HepG2 (cell line): ENCODE measurements around the gene SYNE2. TPM values are rescaled to one million over a fixed set of nuclear protein-coding genes. Genes with fewer than 3 reads are reported as not detected.

ENCODE experiments used
- ATAC-seq: fragments of 200-7000 bp; cut with Tn5 transposase; 3 replicates; pipeline ENCODE4 v1.9.1; 2020; ENCODE audit warnings: mild to moderate bottlenecking, moderate library complexity
- BruUV-seq: library from RNA; stranded (reverse); fragments of 400-500 nt; replicated peaks from 2 replicates; lab custom pipeline; 2021; lab: Mats Ljungman, UMichigan
- CTCF ChIA-PET: fragments of 300-600 bp; formaldehyde crosslinking; extraction: SDS; loops from one replicate; lab custom pipeline; 2021; ENCODE audit warnings: low total read pairs, inconsistent platforms, low intra/inter-chr PET ratio; lab: Yijun Ruan, JAX
- POLR2A ChIA-PET: fragments of 350-600 bp; sonication (Branson Sonifier 250); formaldehyde crosslinking; loops from one replicate; lab custom pipeline; 2020; ENCODE audit warnings: antibody characterized with exemption, inconsistent platforms; lab: Yijun Ruan, JAX
- DNase-seq: peaks from one replicate; pipeline ENCODE4 v3.0.0-alpha.2; 2015; ENCODE audit warnings: low spot score
- FAIRE-seq: peaks from 3 replicates; lab custom pipeline; 2011; peaks lifted over from hg19 to GRCh38; lab: Jason Lieb, UNC
- H2AFZ ChIP-seq: one replicate; pipeline ENCODE4 v1.6.1; 2011; ENCODE audit warnings: low read length, inconsistent platforms
- H3K27ac ChIP-seq: fragments of 300-600 bp; 3 replicates; pipeline ENCODE4 v1.8.0; 2011; ENCODE audit warnings: mixed run types, mild to moderate bottlenecking, mixed read lengths, low read length, inconsistent platforms; ENCODE audit not compliant: insufficient read depth; ENCODE audit errors: extremely low read length
- H3K27me3 ChIP-seq, 2 experiments: fragments of 200-600 bp in 1 of 2; 2 replicates in 1 of 2; 3 replicates in 1 of 2; pipeline versions ENCODE4 v1.6.0 to v1.8.0; 2011; ENCODE audit warnings: low read length in 2 of 2, mild to moderate bottlenecking in 2 of 2, moderate library complexity in 2 of 2, inconsistent platforms in 1 of 2; ENCODE audit not compliant: insufficient read depth in 2 of 2, control insufficient read depth in 1 of 2
- H3K36me3 ChIP-seq, 2 experiments: fragments of 200-600 bp in 1 of 2; replicated peaks in 1 of 2; 2 replicates in 1 of 2; 3 replicates in 1 of 2; pipeline versions ENCODE4 v1.5.1 to v1.8.0; 2011; ENCODE audit warnings: low read length in 2 of 2, inconsistent platforms in 1 of 2; ENCODE audit not compliant: insufficient read depth in 2 of 2, control insufficient read depth in 1 of 2
- H3K4me1 ChIP-seq: 2 replicates; pipeline ENCODE4 v1.5.1; 2012; ENCODE audit warnings: low read length, inconsistent platforms; ENCODE audit not compliant: insufficient read depth
- H3K4me2 ChIP-seq: 2 replicates; pipeline ENCODE4 v1.6.0; 2011; ENCODE audit warnings: low read depth, low read length, inconsistent platforms
- H3K4me3 ChIP-seq, 3 experiments: fragments of 200-600 bp in 1 of 3; sonication (generic), shearing (Covaris generic) in 1 of 3; replicated peaks in 1 of 3; 2 replicates each; pipeline ENCODE4 v1.5.1; 2011 to 2016; ENCODE audit warnings: low read length in 3 of 3, inconsistent platforms in 2 of 3, low read depth in 2 of 3, mild to moderate bottlenecking in 2 of 3, control low read depth in 1 of 3, mixed read lengths in 1 of 3; ENCODE audit not compliant: insufficient read depth in 1 of 3
- H3K79me2 ChIP-seq: one replicate; pipeline ENCODE4 v1.6.1; 2011; ENCODE audit warnings: low read length, inconsistent platforms; ENCODE audit not compliant: insufficient read depth
- H3K9ac ChIP-seq: 2 replicates; pipeline ENCODE4 v1.6.0; 2011; ENCODE audit warnings: mild to moderate bottlenecking, low read depth, low read length, inconsistent platforms; ENCODE audit not compliant: insufficient read depth
- H3K9me3 ChIP-seq: 2 replicates; pipeline ENCODE4 v1.5.1; 2012; ENCODE audit warnings: mild to moderate bottlenecking, low read length
- H4K20me1 ChIP-seq: 2 replicates; pipeline ENCODE4 v1.6.0; 2011; ENCODE audit warnings: inconsistent platforms, mild to moderate bottlenecking, low read length, moderate library complexity; ENCODE audit not compliant: insufficient read depth
- ATF1 ChIP-seq: IDR thresholded peaks from 2 replicates; pipeline ENCODE4 v1.6.1; 2016; ENCODE audit warnings: mild to moderate bottlenecking, control low read depth
- ATF7 ChIP-seq, 2 experiments: fragments of 450-650 bp in 1 of 2; sonication (generic) in 1 of 2; formaldehyde crosslinking in 1 of 2; IDR thresholded peaks; 2 replicates each; pipeline versions ENCODE4 v1.4.0 to v1.6.1; 2016 to 2020; ENCODE audit warnings: antibody characterized with exemption in 1 of 2, mild to moderate bottlenecking in 1 of 2, missing genetic modification reagents in 1 of 2
- ZNF747 ChIP-seq: sonication (generic); formaldehyde crosslinking; IDR thresholded peaks from 2 replicates; pipeline ENCODE4 v1.8.1; 2023; ENCODE audit warnings: missing genetic modification reagents, mild to moderate bottlenecking, borderline replicate concordance
- WGBS: methylation state at CpG from one replicate; pipeline ENCODE4 v1.1.6; 2017; ENCODE audit warnings: low lambda C conversion rate; 5-methylcytosine and 5-hydroxymethylcytosine counted together
- in situ Hi-C: cut with HindIII; loops from 2 replicates; pipeline ENCODE4 v1.10.0; 2017; ENCODE audit warnings: low pct_unique_long_range_greater_than_20kb; ENCODE audit not compliant: extremely low pct_ligation_motif_present
- intact Hi-C: fragments of 100-400 bp; cut with micrococcal nuclease; formaldehyde crosslinking; loops from one replicate; pipeline ENCODE4 v1.10.0; 2022; ENCODE audit not compliant: unreplicated experiment
- polyA plus RNA-seq, 8 experiments: library from polyadenylated mRNA; depleted of rRNA in 3 of 8; stranded (reverse) in 7 of 8; unstranded in 1 of 8; fragments of >200 nt; fragmentation: Illumina TruSeq in 4 of 8; extraction: Trizol in 4 of 8; gene quantifications; 2 replicates each; pipeline versions ENCODE4 v1.2.1 to v1.2.3, GENCODE V29; 2011 to 2016; ENCODE audit warnings: low read depth in 4 of 8, missing spikeins in 1 of 8, mixed read lengths in 1 of 8; ENCODE audit not compliant: insufficient read depth in 1 of 8
- total RNA-seq, 5 experiments: library from RNA; depleted of rRNA; stranded (reverse); fragments of >200 nt; fragmentation: Illumina TruSeq; extraction: Trizol; gene quantifications; 2 replicates each; pipeline ENCODE4 v1.2.3, GENCODE V29; 2016; ENCODE audit warnings: low read depth in 1 of 5

SYNE2 gene
- total and polyA plus RNA-seq, 2 of the 13 experiments (the other 11 are each of a cell fraction or from before 2014, with no cell fraction given): 6.2 to 13.3 TPM

DNA sequence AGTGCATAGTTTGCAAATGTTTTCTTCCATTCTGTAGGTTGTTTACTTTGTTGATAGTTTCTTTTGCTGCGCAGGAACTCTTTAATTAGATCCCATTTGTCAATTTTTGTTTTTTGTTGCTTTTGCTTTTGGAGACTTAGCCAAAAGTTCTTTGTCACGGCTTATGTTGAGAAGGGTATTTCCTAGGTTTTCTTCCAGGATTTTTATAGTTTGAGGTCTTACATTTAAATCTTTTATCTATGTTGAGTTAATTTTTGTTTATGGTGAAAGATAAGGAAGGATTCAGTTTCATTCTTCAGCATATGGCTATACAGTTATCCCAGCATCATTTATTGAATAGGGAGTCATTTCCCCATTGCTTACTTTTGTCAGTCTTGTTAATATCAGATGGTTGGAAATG is 51.9 kb downstream of the SYNE2 start:
- WGBS: 97% methylated on average over 2 of the region's 2 CpGs
- Histone ChIP-seq H3K4me3 (no peak overlapping the region), H3K27ac (no peak overlapping the region), H4K20me1 (no peaks in the 10 kb centered on the region), H3K9me3 (no peaks in the 10 kb centered on the region), H3K4me2 (no peak overlapping the region), H3K36me3 (no peaks in the 10 kb centered on the region), H3K9ac (no peak overlapping the region), H3K4me1 (peaks cover 8% of the 10 kb centered on the region), H3K27me3 (no peaks in the 10 kb centered on the region), H3K79me2 (no peaks in the 10 kb centered on the region), H2AFZ (no peak overlapping the region)
- no TSS peak for BruUV-seq
- ChIA-PET CTCF (no interaction called here), POLR2A (no interaction called here)
- in situ Hi-C loops: no loop called here
- TF ChIP-seq ZNF747 (CRISPR knock-in tag): no peak
- ATAC-seq (no peak), FAIRE-seq (no peak), DNase-seq (no peak)
- intact Hi-C loops: no loop called here

DNA sequence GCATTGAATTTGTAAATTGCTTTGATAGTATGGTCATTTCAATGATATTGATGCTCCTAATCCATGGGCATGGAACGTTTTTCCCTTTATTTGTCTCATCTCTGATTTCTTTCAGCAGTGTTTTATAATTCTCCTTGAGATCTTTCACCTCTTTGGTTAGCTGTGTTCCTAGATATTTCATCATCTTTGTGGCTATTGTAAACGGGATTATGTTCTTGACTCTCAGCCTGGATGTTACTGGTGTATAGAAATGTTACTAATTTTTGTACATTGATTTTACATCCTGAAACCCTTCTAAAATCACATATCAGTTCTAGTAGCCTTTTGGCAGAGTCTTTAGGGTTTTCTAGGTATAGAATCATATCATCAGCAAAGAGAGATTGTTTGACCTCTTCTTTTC is 52.6 kb downstream of the SYNE2 start:
- CTCF ChIA-PET: no interaction called here
- DNase-seq (no peak), ATAC-seq (no peak), FAIRE-seq (no peak)
- POLR2A ChIA-PET: no interaction called here
- in situ Hi-C loops (no loop called here), intact Hi-C loops (no loop called here)
- Histone ChIP-seq H3K9ac (no peak overlapping the region), H3K36me3 (no peaks in the 10 kb centered on the region), H3K79me2 (no peaks in the 10 kb centered on the region), H3K4me1 (peaks cover 8% of the 10 kb centered on the region), H3K27me3 (no peaks in the 10 kb centered on the region), H3K9me3 (no peaks in the 10 kb centered on the region), H2AFZ (no peak overlapping the region), H3K27ac (no peak overlapping the region), H3K4me3 (no peak overlapping the region), H4K20me1 (no peaks in the 10 kb centered on the region), H3K4me2 (no peak overlapping the region)
- 66% methylated on average over 2 of the region's 2 CpGs for whole genome bisulfite sequencing
- no TSS peak for BruUV-seq
- TF ChIP-seq ATF7 (IDR thresholded peaks at IDR 0.05) (0 out of 2 replicates have a peak, but pooled peaks have one; percentile 27), ATF7 (CRISPR knock-in tag; IDR thresholded peaks at IDR 0.05) (no peak), ATF1 (CRISPR knock-in tag) (no peak)
